ENCODE measurements around the gene RAET1E.

GRCh38 chr6:149863698-149864577 lies 34.0 kb downstream of the RAET1E start, which contains the start of gene LRP11:
- TF ChIP-seq CTCF (IDR thresholded peaks at IDR 0.05; ENCODE audit: insufficient read depth, low read length, poor library complexity, severe bottlenecking) (no peak), EZH2phosphoT487 (conservative IDR thresholded peaks at IDR 0.05; ENCODE audit: low read length) (no peak)

Data from SU-DHL-6 (cell line).